DND-41 (cell line): Measurements from ENCODE around the gene HECW1.

ENCODE experiments used
- CTCF ChIP-seq: IDR thresholded peaks from 2 replicates; pipeline ENCODE4 v1.5.1; 2012; ENCODE audit warnings: borderline replicate concordance, low read length, moderate library complexity, mild to moderate bottlenecking; ENCODE audit not compliant: poor library complexity, severe bottlenecking; ENCODE audit errors: extremely low read depth
- EZH2 ChIP-seq: IDR thresholded peaks from 3 replicates; pipeline ENCODE4 v1.6.1; 2012; ENCODE audit warnings: borderline replicate concordance, low read depth, mild to moderate bottlenecking, moderate library complexity, low read length, inconsistent platforms; ENCODE audit not compliant: severe bottlenecking

GRCh38 chr7:43138710-43139109 lies 26.3 kb downstream of the HECW1 start:
- TF ChIP-seq CTCF = no peak
- TF ChIP-seq EZH2 = no peak
